HCT116 (cell line): ENCODE data around the gene ABCA6. TPM values are rescaled to one million over a fixed set of nuclear protein-coding genes. Genes with fewer than 3 reads are reported as not detected.

Experiments used
- ATAC-seq: fragments of 200-7000 bp; cut with Tn5 transposase; 2 replicates; pipeline ENCODE4 v1.9.1; 2020; ENCODE audit warnings: mild to moderate bottlenecking, moderate library complexity
- BruUV-seq: library from RNA; stranded (reverse); fragments of 400-500 nt; replicated peaks from 2 replicates; lab custom pipeline; 2021; lab: Mats Ljungman, UMichigan
- CTCF ChIA-PET: fragments of 300-600 bp; sonication (Branson Sonifier 250); formaldehyde crosslinking; loops from one replicate; lab custom pipeline; 2021; ENCODE audit warnings: antibody characterized with exemption; lab: Charles Lee
- POLR2A ChIA-PET: fragments of 300-600, 350-600 bp; sonication (Branson Sonifier 250); formaldehyde crosslinking; loops from one replicate; lab custom pipeline; 2021; ENCODE audit warnings: antibody characterized with exemption; lab: Charles Lee
- RAD21 ChIA-PET, 2 experiments: fragments of 300-600 bp; sonication (Branson Sonifier 250); formaldehyde crosslinking; loops; one replicate each; lab custom pipeline; 2023; ENCODE audit warnings: low total read pairs in 2 of 2; ENCODE audit not compliant: uncharacterized antibody in 2 of 2, unreplicated experiment in 2 of 2, low non-redundant PET in 1 of 2; lab: Charles Lee
- DNase-seq: peaks from one replicate; pipeline ENCODE4 v3.0.0-alpha.2; 2010; ENCODE audit warnings: low read depth, low spot score
- H2AFZ ChIP-seq: fragments of 200-600 bp; shearing (Covaris generic), sonication (generic); 2 replicates; pipeline ENCODE4 v1.6.1; 2017; ENCODE audit warnings: low read depth, mixed run types, mixed read lengths, antibody characterized with exemption, low read length; ENCODE audit not compliant: poor library complexity, severe bottlenecking
- H3K27ac ChIP-seq: 2 replicates; pipeline ENCODE4 v1.5.1; 2012; ENCODE audit warnings: low read depth, low read length
- H3K27me3 ChIP-seq: fragments of 200-600 bp; sonication (generic); 2 replicates; pipeline ENCODE4 v1.6.1; 2016; ENCODE audit warnings: mixed run types, low read length, mixed read lengths; ENCODE audit not compliant: insufficient read depth
- H3K36me3 ChIP-seq, 2 experiments: fragments of 200-500 bp in 1 of 2; fragments of 200-600 bp in 1 of 2; sonication (Bioruptor generic) in 1 of 2; sonication (generic) in 1 of 2; 2 replicates each; pipeline versions ENCODE4 v1.5.1 to v1.6.1; 2014 to 2016; ENCODE audit warnings: low read length in 2 of 2, inconsistent platforms in 1 of 2, mixed read lengths in 1 of 2, mixed run types in 1 of 2; ENCODE audit not compliant: insufficient read depth in 2 of 2, control insufficient read depth in 1 of 2
- H3K4me1 ChIP-seq, 2 experiments: fragments of 200-600 bp in 1 of 2; sonication (generic) in 1 of 2; 2 replicates each; pipeline versions ENCODE4 v1.5.1 to v1.6.1; 2012 to 2017; ENCODE audit warnings: low read length in 2 of 2, inconsistent platforms in 1 of 2, mild to moderate bottlenecking in 1 of 2, mixed read lengths in 1 of 2, mixed run types in 1 of 2, moderate library complexity in 1 of 2; ENCODE audit not compliant: insufficient read depth in 2 of 2, control insufficient read depth in 1 of 2
- H3K4me2 ChIP-seq: fragments of 200-600 bp; sonication (generic); 2 replicates; pipeline ENCODE4 v1.6.1; 2017; ENCODE audit warnings: mixed run types, low read length, mixed read lengths
- H3K4me3 ChIP-seq, 2 experiments: fragments of 200-600 bp in 1 of 2; sonication (generic) in 1 of 2; replicated peaks in 1 of 2; 2 replicates each; pipeline ENCODE4 v1.5.1; 2011 to 2016; ENCODE audit warnings: low read length in 2 of 2, control low read depth in 1 of 2, low read depth in 1 of 2, mild to moderate bottlenecking in 1 of 2, mixed read lengths in 1 of 2, mixed run types in 1 of 2
- H3K79me2 ChIP-seq: fragments of 200-600 bp; sonication (generic); 2 replicates; pipeline ENCODE4 v1.6.1; 2017; ENCODE audit warnings: mild to moderate bottlenecking, mixed run types, low read length, moderate library complexity, mixed read lengths; ENCODE audit not compliant: insufficient read depth
- H3K9ac ChIP-seq: fragments of 200-600 bp; sonication (generic); 2 replicates; pipeline ENCODE4 v1.6.1; 2016; ENCODE audit warnings: low read length, mixed read lengths
- H3K9me2 ChIP-seq: fragments of 200-600 bp; sonication (generic), shearing (Covaris generic); 2 replicates; pipeline ENCODE4 v1.6.1; 2017; ENCODE audit warnings: mixed run types, mild to moderate bottlenecking, moderate library complexity; ENCODE audit not compliant: insufficient read depth
- H3K9me3 ChIP-seq, 2 experiments: fragments of 200-500 bp in 1 of 2; fragments of 200-600 bp in 1 of 2; sonication (Bioruptor generic) in 1 of 2; sonication (generic) in 1 of 2; 2 replicates each; pipeline ENCODE4 v1.6.1; 2014 to 2017; ENCODE audit warnings: low read length in 2 of 2, mixed read lengths in 2 of 2, inconsistent platforms in 1 of 2, low read depth in 1 of 2, mild to moderate bottlenecking in 1 of 2, mixed run types in 1 of 2, moderate library complexity in 1 of 2; ENCODE audit not compliant: control insufficient read depth in 1 of 2, insufficient read depth in 1 of 2
- H4K20me1 ChIP-seq: fragments of 200-600 bp; sonication (generic), shearing (Covaris generic); 2 replicates; pipeline ENCODE4 v1.6.1; 2017; ENCODE audit warnings: mixed run types, mild to moderate bottlenecking, moderate library complexity; ENCODE audit not compliant: insufficient read depth
- CBX3 ChIP-seq: IDR thresholded peaks from 2 replicates; pipeline ENCODE4 v1.6.1; 2012; ENCODE audit warnings: low read depth
- CEBPB ChIP-seq: IDR thresholded peaks from 2 replicates; pipeline ENCODE4 v1.6.1; 2012; ENCODE audit warnings: low read depth
- CTCF ChIP-seq, 3 experiments: fragments of 200-600 bp in 1 of 3; sonication (generic) in 1 of 3; IDR thresholded peaks in 2 of 3; conservative IDR thresholded peaks in 1 of 3; 2 replicates each; pipeline ENCODE4 v1.5.1; 2012 to 2017; ENCODE audit warnings: low read depth in 2 of 3, low read length in 2 of 3, antibody characterized with exemption in 1 of 3, borderline replicate concordance in 1 of 3, control low read depth in 1 of 3, mild to moderate bottlenecking in 1 of 3, mixed read lengths in 1 of 3, mixed run types in 1 of 3, moderate library complexity in 1 of 3; ENCODE audit not compliant: insufficient read depth in 1 of 3
- EGR1 ChIP-seq: IDR thresholded peaks from 2 replicates; pipeline ENCODE4 v1.6.1; 2012; ENCODE audit warnings: low read depth
- ELF1 ChIP-seq: IDR thresholded peaks from 2 replicates; pipeline ENCODE4 v1.6.1; 2012; ENCODE audit warnings: low read depth, borderline replicate concordance
- EZH2 ChIP-seq: fragments of 200-600 bp; sonication (generic); IDR thresholded peaks from 2 replicates; pipeline ENCODE4 v1.6.1; 2017; ENCODE audit warnings: antibody characterized with exemption, mixed run types
- FOSL1 ChIP-seq: IDR thresholded peaks from 2 replicates; pipeline ENCODE4 v1.6.1; 2012; ENCODE audit warnings: low read depth
- MAX ChIP-seq: IDR thresholded peaks from 2 replicates; pipeline ENCODE4 v1.6.1; 2012
- POLR2A ChIP-seq: IDR thresholded peaks from 2 replicates; pipeline ENCODE4 v1.7.0; 2011; ENCODE audit warnings: borderline replicate concordance; ENCODE audit not compliant: insufficient read depth, insufficient read length; ENCODE audit errors: extremely low read depth
- POLR2AphosphoS5 ChIP-seq: IDR thresholded peaks from 2 replicates; pipeline ENCODE4 v1.6.1; 2011; ENCODE audit warnings: mild to moderate bottlenecking, low read depth, low read length, moderate library complexity
- RAD21 ChIP-seq: IDR thresholded peaks from 2 replicates; pipeline ENCODE4 v1.6.1; 2012; ENCODE audit warnings: low read depth, mild to moderate bottlenecking
- REST ChIP-seq: IDR thresholded peaks from 2 replicates; pipeline ENCODE4 v1.6.1; 2012; ENCODE audit warnings: low read depth
- SIN3A ChIP-seq: IDR thresholded peaks from 2 replicates; pipeline ENCODE4 v1.6.1; 2012; ENCODE audit warnings: low read depth
- SRF ChIP-seq: IDR thresholded peaks from 2 replicates; pipeline ENCODE4 v1.6.1; 2012; ENCODE audit warnings: low read depth
- TCF7L2 ChIP-seq: IDR thresholded peaks from 2 replicates; pipeline ENCODE4 v1.7.0; 2011; ENCODE audit warnings: borderline replicate concordance, inconsistent platforms; ENCODE audit not compliant: insufficient read depth, insufficient read length; ENCODE audit errors: extremely low read depth
- YY1 ChIP-seq: IDR thresholded peaks from 2 replicates; pipeline ENCODE4 v1.6.1; 2011; ENCODE audit warnings: low read length, low read depth, moderate library complexity, mild to moderate bottlenecking; ENCODE audit not compliant: insufficient replicate concordance; ENCODE audit errors: extremely low read depth
- ZBTB33 ChIP-seq: IDR thresholded peaks from 2 replicates; pipeline ENCODE4 v1.6.1; 2011; ENCODE audit warnings: mild to moderate bottlenecking, low read length, moderate library complexity; ENCODE audit not compliant: insufficient replicate concordance; ENCODE audit errors: extremely low read depth
- ZFX ChIP-seq: fragments of 450-650 bp; IDR thresholded peaks from 2 replicates; pipeline ENCODE4 v1.6.1; 2017
- ZNF274 ChIP-seq: fragments of 200-500 bp; sonication (Bioruptor generic); IDR thresholded peaks from 2 replicates; pipeline ENCODE4 v1.6.1; 2014; ENCODE audit warnings: mild to moderate bottlenecking, low read depth, low read length, inconsistent platforms
- intact Hi-C: fragments of 100-400 bp; cut with micrococcal nuclease; formaldehyde crosslinking; loops from 2 replicates; pipeline ENCODE4 v1.10.0; 2022
- total RNA-seq: library from RNA; stranded (reverse); gene quantifications from one replicate; pipeline ENCODE4 v1.2.1, GENCODE V29; 2021; ENCODE audit not compliant: unreplicated experiment
- TF ChIP-seq, protein P1 (sequence below): IDR thresholded peaks from 2 replicates; pipeline ENCODE4 v1.6.1; 2012

ABCA6 gene
- total RNA-seq, 1 experiment from 2014 or later = 0.44 TPM

DNA sequence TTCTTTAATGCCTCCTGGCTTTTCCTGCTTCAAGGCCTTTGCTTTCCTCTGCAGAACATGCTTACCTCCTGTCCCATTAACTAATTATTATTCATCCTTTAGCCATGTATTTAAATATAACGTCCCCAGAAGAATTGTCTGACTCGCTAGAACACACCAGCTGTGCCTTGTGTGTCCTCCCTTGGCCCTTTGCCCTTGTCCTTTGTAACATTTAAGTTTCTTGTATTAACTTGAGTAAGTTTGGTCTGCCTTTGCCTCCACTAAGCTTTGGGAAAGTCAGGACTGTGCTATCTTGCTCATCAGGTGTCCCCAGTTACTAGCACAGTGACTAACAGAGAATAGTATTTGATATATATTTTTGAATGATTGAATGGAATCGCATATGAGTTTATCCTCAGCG is 51.3 kb downstream of the ABCA6 start:
- intact Hi-C loops = no loop called here
- H3K79me2 ChIP-seq = no peaks in the 10 kb centered on the region
- ChIA-PET POLR2A (no interaction called here), RAD21 (no interaction called here), CTCF (no interaction called here)
- H3K36me3 ChIP-seq = no peaks in the 10 kb centered on the region
- H3K9me3 ChIP-seq = no peaks in the 10 kb centered on the region
- H3K27ac ChIP-seq = no peak overlapping the region
- no peak for TF ChIP-seq RAD21
- TF ChIP-seq CBX3 = no peak
- TF ChIP-seq YY1 = no peak
- no peak for TF ChIP-seq SIN3A
- no peak for TF ChIP-seq ZBTB33
- TF ChIP-seq CTCF (IDR thresholded peaks at IDR 0.05 in 2 of 3, conservative IDR thresholded peaks at IDR 0.05 in 1 of 3; ENCODE audit: borderline replicate concordance in 1 of 3, insufficient read depth in 1 of 3, low read depth in 2 of 3, low read length in 2 of 3) = no peak
- TF ChIP-seq ZFX = no peak
- TF ChIP-seq POLR2AphosphoS5 = no peak
- no peak for TF ChIP-seq REST
- TF ChIP-seq POLR2A = no peak
- no peak for TF ChIP-seq MAX
- TF ChIP-seq FOSL1 = no peak
- no peak for TF ChIP-seq EZH2
- no peak for TF ChIP-seq ZNF274
- no peak for TF ChIP-seq CEBPB
- TF ChIP-seq TCF7L2 = no peak
- TF ChIP-seq SRF = no peak
- no peak for TF ChIP-seq ELF1
- TF ChIP-seq, protein P1, sequence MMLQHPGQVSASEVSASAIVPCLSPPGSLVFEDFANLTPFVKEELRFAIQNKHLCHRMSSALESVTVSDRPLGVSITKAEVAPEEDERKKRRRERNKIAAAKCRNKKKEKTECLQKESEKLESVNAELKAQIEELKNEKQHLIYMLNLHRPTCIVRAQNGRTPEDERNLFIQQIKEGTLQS = no peak
- no peak for TF ChIP-seq EGR1
- no peak overlapping the region for H2AFZ ChIP-seq
- no peak overlapping the region for H3K9ac ChIP-seq
- H3K27me3 ChIP-seq = no peaks in the 10 kb centered on the region
- ATAC-seq (no peak), DNase-seq (no peak)
- no peaks in the 10 kb centered on the region for H3K4me1 ChIP-seq
- BruUV-seq = no TSS peak
- no peak overlapping the region for H3K4me2 ChIP-seq
- H4K20me1 ChIP-seq = no peaks in the 10 kb centered on the region
- H3K9me2 ChIP-seq = no peaks in the 10 kb centered on the region
- H3K4me3 ChIP-seq = no peak overlapping the region
